ENCODE results near the gene DPP3.
"Not testable (repeated sequence)": the region's sequence is repeated elsewhere in the genome, so short reads cannot be mapped to it uniquely, and the experiment has no call there.

DPP3 gene, protein sequence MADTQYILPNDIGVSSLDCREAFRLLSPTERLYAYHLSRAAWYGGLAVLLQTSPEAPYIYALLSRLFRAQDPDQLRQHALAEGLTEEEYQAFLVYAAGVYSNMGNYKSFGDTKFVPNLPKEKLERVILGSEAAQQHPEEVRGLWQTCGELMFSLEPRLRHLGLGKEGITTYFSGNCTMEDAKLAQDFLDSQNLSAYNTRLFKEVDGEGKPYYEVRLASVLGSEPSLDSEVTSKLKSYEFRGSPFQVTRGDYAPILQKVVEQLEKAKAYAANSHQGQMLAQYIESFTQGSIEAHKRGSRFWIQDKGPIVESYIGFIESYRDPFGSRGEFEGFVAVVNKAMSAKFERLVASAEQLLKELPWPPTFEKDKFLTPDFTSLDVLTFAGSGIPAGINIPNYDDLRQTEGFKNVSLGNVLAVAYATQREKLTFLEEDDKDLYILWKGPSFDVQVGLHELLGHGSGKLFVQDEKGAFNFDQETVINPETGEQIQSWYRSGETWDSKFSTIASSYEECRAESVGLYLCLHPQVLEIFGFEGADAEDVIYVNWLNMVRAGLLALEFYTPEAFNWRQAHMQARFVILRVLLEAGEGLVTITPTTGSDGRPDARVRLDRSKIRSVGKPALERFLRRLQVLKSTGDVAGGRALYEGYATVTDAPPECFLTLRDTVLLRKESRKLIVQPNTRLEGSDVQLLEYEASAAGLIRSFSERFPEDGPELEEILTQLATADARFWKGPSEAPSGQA

DNA sequence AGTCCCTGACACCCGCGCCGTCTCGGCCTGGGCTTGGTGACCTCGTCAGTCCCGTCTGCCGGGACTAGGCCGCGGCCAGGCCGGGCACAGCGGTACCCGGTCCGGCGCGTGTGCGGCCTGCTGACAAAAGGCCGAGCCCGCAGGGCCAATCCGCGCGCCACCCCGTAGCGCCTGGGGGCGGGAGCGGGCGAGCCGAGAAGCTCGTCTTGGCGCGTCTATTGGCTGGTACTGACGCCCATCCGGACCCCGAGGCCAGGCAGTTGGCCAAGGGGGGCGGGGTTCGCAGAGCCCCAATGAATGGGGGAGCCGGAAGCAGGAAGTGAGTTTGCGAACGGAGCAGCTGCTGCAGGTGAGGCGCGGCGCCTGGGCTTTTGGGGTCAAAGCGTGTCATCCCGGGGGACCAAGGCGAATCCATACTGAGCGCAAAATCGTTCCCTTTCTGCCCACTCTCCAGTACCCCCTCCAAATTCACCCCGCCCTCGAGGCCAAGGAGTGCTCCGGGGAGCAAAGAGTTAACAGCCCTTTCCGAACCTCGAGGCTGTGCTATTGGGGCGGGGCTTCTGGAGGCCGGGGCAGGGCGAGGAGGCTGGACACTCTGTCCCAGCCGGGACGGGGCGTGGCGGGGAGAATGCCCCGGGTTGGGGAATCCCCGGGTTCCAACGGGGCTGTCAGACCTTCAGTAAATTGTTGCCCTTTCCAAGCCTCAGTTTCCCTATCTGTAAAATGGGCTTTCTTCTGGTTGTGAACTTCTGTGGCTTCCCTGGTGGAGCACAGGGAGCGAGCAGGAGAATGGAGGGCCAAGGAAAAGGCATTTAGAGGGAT lies at the start of gene DPP3:
TSS of gene DPP3 (plus strand) at position 318 of the 822 bp plus-strand sequence. CDS start 1,767 bp downstream, outside the sequence.
- DNase-seq, result peak; percentile 58 to 98 (median 95)

DNA sequence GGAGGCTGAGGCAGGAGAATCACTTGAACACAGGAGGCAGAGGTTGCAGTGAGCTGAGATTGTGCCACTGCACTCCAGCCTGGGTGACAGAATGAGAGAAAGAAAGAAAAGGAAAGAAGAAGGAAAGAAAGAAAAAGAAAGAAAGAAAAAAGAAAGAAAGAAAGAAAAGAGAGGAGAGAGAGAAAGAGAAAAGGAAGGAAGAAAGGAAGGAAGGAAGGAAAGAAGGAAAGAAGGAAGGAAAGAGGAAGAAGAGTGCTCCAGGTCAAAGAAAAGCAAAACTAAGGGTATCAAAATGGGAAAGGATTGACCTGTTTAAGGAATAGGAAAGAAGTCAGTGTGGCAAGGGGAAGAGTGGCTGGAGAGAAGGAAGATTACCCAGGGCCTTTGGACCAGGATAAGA lies 48.9 kb upstream of the DPP3 start:
- not testable (repeated sequence) for DNase-seq

GRCh38 chr11:66431871-66432329 lies 48.3 kb upstream of the DPP3 start:
- not testable (repeated sequence) for DNase-seq

- DNase-seq, result no peak
Observed at GRCh38 chr11:66432597-66432996, 47.6 kb upstream of the DPP3 start.

DNA sequence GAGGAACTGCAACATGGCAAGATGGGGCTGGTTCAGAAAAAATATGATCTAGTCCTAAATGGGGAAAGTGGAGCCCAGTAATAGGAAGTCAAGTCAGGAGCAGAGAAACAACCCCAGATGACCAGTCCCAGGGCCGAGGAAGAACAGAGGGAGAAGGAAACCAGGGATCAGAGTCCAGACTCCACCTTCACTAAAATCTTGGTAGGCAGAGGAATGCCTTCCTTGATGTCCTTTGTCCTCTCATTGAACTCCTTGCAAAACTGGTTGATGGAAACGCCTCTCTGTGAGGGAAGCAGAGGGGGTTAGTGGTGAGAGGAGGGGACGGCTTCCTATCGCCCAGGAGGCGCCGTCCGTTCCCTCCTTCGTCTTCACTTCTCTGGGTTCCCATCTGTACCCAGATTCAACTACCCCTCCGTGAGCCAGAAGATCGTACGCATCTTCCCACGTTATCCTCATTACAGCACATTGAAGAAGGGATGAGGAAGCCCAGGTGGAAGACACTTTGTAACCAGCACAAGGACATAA lies 42.2 kb upstream of the DPP3 start:
- DNase-seq, result no peak

DNA sequence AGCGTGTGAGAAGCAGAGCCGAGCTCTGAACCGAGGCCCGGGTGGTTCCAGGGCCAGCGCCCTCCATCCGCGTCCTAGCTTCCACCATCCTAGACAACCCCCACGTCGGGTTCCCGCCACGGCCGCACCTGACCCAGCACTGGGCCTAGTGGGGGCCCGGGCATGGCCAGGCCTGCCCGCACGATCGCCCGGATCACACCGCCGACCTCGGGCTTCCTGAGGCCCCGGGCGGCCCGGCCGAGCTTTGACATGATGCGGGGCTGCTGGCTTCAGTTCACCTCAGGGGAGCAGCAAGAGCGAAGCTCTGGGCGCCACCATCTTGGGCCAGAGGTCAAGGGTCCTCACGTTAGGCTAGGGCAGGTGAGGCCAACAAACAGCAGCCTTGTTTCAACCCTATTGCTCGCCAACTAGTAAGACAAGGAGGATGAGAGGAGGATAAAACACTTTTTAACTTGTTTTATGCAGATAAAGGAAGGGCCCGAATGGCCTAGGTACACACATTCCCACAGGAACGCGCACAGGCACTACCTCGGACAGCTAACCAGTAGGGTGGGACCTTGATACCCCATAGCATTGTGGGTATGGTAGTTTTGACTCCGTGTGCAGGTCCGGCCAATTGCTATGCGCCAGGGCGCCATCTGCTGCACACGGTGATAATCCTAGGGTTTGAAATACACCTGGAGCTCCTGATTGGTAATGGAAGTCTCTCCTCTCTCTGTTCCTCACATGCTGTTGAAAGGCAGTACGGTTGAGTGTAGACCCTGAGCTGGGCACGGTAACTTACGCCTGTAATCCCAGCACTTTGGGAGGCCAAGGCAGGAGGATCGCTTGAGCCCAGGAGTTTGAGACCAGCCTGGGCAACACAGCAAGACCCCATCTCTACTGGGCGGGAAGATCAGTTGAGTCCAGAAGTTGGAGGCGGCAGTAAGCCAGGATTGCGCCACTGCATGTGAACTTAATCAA lies 41.4 kb upstream of the DPP3 start, which contains the start of gene MRPL11:
TSS of gene MRPL11 (minus strand) at position 345 of the 963 bp plus-strand sequence. CDS start at position 251, 94 bp downstream.
- peak; percentile 31 to 96 (median 86) for DNase-seq

DNA sequence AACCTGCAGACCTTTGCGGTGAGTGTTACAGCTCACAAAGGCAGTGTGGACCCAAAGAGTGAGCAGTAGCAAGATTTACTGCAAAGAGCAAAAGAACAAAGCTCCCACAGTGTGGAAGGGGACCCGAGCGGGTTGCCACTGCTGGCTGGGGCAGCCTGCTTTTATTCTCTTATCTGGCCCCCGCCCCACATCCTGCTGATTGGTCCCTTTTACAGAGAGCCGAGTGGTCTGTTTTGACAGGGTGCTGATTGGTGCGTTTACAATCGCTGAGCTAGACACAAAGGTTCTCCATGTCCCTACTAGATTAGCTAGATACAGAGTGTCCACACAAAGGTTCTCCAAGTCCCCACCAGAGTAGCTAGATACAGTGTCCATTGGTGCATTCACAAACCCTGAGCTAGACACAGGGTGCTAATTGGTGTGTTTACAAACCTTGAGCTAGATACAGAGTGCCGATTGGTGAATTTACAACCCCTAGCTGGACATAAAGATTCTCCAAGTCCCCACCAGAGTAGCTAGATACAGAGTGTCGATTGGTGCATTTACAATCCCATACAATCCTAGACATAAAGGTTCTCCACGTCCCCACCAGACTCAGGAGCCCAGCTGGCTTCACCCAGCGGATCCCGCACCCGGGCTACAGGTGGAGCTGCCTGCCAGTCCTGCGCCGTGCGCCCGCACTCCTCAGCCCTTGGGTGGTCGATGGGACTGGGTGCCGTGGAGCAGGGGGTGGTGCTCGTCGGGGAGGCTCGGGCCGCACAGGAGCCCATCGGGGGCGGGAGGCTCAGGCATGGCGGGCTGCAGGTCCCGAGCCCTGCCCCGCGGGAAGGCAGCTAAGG lies 39.9 kb upstream of the DPP3 start:
- not testable (repeated sequence) for DNase-seq

- not testable (repeated sequence) for DNase-seq
Observed at GRCh38 chr11:66440940-66441282, 39.3 kb upstream of the DPP3 start.

- no peak for DNase-seq
Observed at GRCh38 chr11:66443602-66444001, 36.6 kb upstream of the DPP3 start.

GRCh38 chr11:66447012-66447411 lies 33.2 kb upstream of the DPP3 start:
- DNase-seq, result no peak

DNA sequence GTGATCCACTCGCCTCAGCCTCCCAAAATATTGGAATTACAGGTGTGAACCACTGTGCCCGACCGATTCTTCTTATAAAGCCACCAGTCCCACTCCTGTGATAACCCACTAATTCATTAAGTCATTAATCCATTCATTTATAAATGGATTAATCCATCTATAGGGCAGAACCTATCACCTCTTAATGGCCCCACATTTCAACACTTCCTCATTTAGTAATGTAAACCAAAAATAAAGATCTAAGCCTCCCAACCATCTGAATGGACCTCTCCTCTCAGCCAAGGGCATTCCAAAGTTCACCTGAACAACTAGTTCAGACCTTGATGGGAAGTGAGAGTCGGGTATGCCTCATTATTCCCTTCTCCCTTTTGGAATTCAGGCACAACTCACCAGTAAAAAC lies 31.7 kb upstream of the DPP3 start:
- DNase-seq, result no peak

DNA sequence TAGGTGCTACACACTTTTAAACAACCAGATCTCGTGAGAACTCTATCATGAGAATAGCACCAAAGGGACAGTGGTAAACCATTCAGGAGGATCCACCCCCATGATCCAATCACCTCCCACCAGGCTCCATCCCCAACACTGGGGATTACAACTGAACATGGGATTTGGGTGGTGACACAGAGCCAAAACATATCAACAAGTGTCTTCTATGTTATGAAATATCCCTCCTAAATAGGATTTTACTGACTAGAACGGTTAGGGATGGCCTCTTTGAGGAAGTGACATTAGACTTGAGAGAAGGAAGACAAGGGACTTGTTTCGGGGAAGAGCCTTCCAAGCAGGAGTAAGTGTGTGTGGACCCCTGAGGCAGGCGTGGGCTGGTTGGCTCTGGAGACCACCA lies 29.7 kb upstream of the DPP3 start:
- no peak for DNase-seq

GRCh38 chr11:66451663-66452062 lies 28.6 kb upstream of the DPP3 start:
- DNase-seq, result no peak

- no peak for DNase-seq
Observed at GRCh38 chr11:66454247-66454646, 26.0 kb upstream of the DPP3 start.

- no peak for DNase-seq
Observed at GRCh38 chr11:66454828-66455227, 25.4 kb upstream of the DPP3 start.

GRCh38 chr11:66457826-66458225 lies 22.4 kb upstream of the DPP3 start:
- no peak for DNase-seq

DNA sequence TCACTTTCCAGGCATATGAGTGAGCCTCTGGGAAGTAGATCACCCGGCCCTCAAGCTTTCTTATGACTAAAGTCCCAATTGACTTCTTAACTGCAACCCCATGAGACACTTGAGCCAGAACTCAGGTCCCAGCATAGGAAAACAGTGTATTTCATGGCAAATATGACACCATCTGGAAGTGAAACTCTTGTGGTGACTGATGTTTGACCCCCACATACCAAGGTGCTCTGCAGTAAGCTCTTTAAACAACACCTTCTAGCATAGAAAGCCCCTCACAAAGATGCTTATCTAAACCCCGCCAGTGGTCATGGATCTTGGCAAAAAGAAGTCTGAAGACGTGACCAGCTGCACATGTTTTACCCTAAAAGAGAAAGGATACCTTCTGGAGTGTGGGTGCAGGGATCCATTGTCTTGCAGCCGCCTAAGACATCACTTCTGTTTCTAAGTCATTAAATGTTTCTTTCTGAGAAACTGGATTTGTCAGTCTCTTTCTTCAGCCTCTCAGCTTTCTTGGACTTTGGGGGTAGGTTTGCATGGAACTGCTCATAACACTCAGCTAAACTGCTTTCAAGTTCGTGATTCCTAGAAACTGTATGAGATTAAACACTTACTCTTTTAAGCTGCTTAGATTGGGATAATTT lies 21.0 kb upstream of the DPP3 start:
- no peak for DNase-seq

- no peak for DNase-seq
Observed at GRCh38 chr11:66462010-66462409, 18.2 kb upstream of the DPP3 start.

GRCh38 chr11:66462911-66463310 lies 17.3 kb upstream of the DPP3 start:
- no peak for DNase-seq
